ENCODE data around the gene RELN. TPM values are rescaled to one million over a fixed set of nuclear protein-coding genes. Genes with fewer than 3 reads are reported as not detected.

Gene RELN
- total and polyA plus RNA-seq, 9 of the 15 experiments (the other 6 are each of a cell fraction or from before 2014, with no cell fraction given), result 12.9 to 43.2 (median 18.1) TPM

- Histone ChIP-seq H2AFZ (ENCODE audit: low read depth, low read length) (peak overlapping the region; percentile 36; the same call in 1 of the 2 replicates), H3K79me2 (ENCODE audit: control insufficient read depth, insufficient read depth, low read length) (no peaks in the 10 kb centered on the region), H3K27me3 (ENCODE audit: control insufficient read depth in 2 of 2, insufficient read depth in 2 of 2, low read length in 2 of 2) (no peaks in the 10 kb centered on the region; a peak in 1 of 5 replicates), H3K9ac (ENCODE audit: insufficient read depth in 1 of 2, low read depth in 2 of 2, low read length in 2 of 2) (no peak overlapping the region), H3K4me3 (no peak overlapping the region), H3K4me2 (ENCODE audit: insufficient read depth, low read length) (no peak overlapping the region), H3K4me1 (replicated peaks in 1 of 2; ENCODE audit: control insufficient read depth in 2 of 2, insufficient read depth in 2 of 2, low read length in 2 of 2) (0 out of 5 replicates have a peak, but pooled peaks cover 0 to 3% of the 10 kb centered on the region in 2 experiments), H3K36me3 (ENCODE audit: control insufficient read depth, insufficient read depth, low read length) (no peaks in the 10 kb centered on the region; the same call in 2 of the 3 replicates), H4K20me1 (replicated peaks; ENCODE audit: control insufficient read depth, insufficient read depth, low read length) (no peaks in the 10 kb centered on the region), H3K27ac (ENCODE audit: extremely low read depth, low read depth, low read length) (no peak overlapping the region), H3K9me1 (ENCODE audit: control insufficient read depth, insufficient read depth, low read length) (no peaks in the 10 kb centered on the region), H3K9me3 (replicated peaks; ENCODE audit: control insufficient read depth, insufficient read depth, low read depth, low read length) (no peaks in the 10 kb centered on the region)
- BruUV-seq (replicated peaks), result no TSS peak
- ChIA-PET POLR2A (interaction anchor here (1.0 kb wide), 1 partner anchor 23 kb away, joined by 3 read pairs; no protein-coding TSS in a partner anchor), CTCF (ENCODE audit: low intra/inter-chr PET ratio) (no interaction called here)
- peak; percentile 79 for ATAC-seq
- no peak for DNase-seq (ENCODE audit: extremely low read depth in 1 of 4, low spot score in 3 of 4)
- 48% methylated on average over 5 of the region's 5 CpGs for WGBS (ENCODE audit: insufficient coverage, low coverage, missing lambda C conversion rate)
- in situ Hi-C loops (cut with MboI) (no loop called here), intact Hi-C loops (cut with micrococcal nuclease) (no loop called here)
- TF ChIP-seq NFYB (IDR thresholded peaks at IDR 0.05; ENCODE audit: extremely low read depth, insufficient read length), result no peak
- TF ChIP-seq GTF2E2 (tag; IDR thresholded peaks at IDR 0.05), result no peak
- TF ChIP-seq ZNF57 (CRISPR knock-in tag; IDR thresholded peaks at IDR 0.05), result no peak
- no peak for TF ChIP-seq HDAC6 (IDR thresholded peaks at IDR 0.05; ENCODE audit: low read depth, low read length)
- no peak for TF ChIP-seq KAT7 (CRISPR knock-in tag; IDR thresholded peaks at IDR 0.05; ENCODE audit: borderline replicate concordance)
- TF ChIP-seq KLF1 (tag; IDR thresholded peaks at IDR 0.05), result no peak
- TF ChIP-seq SIX5 (IDR thresholded peaks at IDR 0.05; ENCODE audit: borderline replicate concordance in 1 of 2, insufficient read depth in 1 of 2, low read depth in 1 of 2, low read length in 2 of 2), result no peak
- no peak for TF ChIP-seq SRF (CRISPR knock-in tag; IDR thresholded peaks at IDR 0.05)
- TF ChIP-seq ZFP1 (CRISPR knock-in tag; IDR thresholded peaks at IDR 0.05), result no peak
- no peak for TF ChIP-seq HOXB6 (CRISPR knock-in tag; IDR thresholded peaks at IDR 0.05; ENCODE audit: borderline replicate concordance)
- FAIRE-seq, result no peak
Measured at GRCh38 chr7:103793614-103794013, 195.8 kb downstream of the RELN start.
